ENCODE measurements around the gene CDON. TPM values are rescaled to one million over a fixed set of nuclear protein-coding genes. Genes with fewer than 3 reads are reported as not detected.

The CDON gene
- total RNA-seq, 1 experiment from 2014 or later, result 17.2 TPM

DNA sequence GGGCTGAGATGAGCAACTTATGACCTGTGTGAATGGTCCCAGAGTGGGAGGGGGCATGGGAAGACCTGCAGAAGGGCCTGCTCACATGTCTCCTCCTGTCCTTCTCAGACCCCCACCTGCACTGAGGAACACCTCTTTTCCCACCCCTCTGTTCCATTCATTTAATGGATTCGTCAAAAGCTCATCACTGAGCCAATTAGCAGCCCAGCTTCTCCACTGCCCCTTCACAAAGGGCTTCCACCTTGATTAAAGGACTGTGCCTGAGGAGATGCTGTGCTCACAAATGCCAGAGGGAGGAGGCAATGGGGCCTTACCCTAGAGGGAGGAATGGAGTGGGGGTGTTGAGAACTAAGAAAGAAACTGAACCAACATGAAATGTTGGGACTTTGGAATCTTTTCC, 14.0 kb upstream of the CDON start:
- Histone ChIP-seq H3K9ac (ENCODE audit: extremely low read depth, insufficient read length, low read length) (no peak overlapping the region), H3K27me3 (ENCODE audit: insufficient read depth, low read length) (no peaks in the 10 kb centered on the region), H2BK120ac (ENCODE audit: low read depth, low read length, poor library complexity, severe bottlenecking) (no peak overlapping the region), H2AFZ (ENCODE audit: low read length) (no peak overlapping the region), H3K18ac (ENCODE audit: insufficient read length, low read depth, low read length) (no peak overlapping the region), H4K5ac (ENCODE audit: insufficient read length, low read depth, low read length) (no peak overlapping the region), H4K91ac (ENCODE audit: insufficient read length, low read depth, low read length) (no peak overlapping the region), H3K23ac (ENCODE audit: insufficient read length, low read depth, low read length) (no peak overlapping the region), H3K4me1 (ENCODE audit: insufficient read depth, low read length) (peaks cover 13% of the 10 kb centered on the region), H3K14ac (ENCODE audit: insufficient read depth, low read length) (no peak overlapping the region), H2BK12ac (ENCODE audit: insufficient read length, low read depth, low read length) (no peak overlapping the region), H2BK5ac (ENCODE audit: insufficient read length, low read length) (no peak overlapping the region), H3K4ac (ENCODE audit: low read depth, low read length) (no peak overlapping the region), H2AK5ac (ENCODE audit: insufficient read length, low read length) (no peak overlapping the region), H4K20me1 (ENCODE audit: control insufficient read depth, insufficient read depth, insufficient read length) (no peaks in the 10 kb centered on the region), H2BK15ac (ENCODE audit: low read depth, low read length) (no peak overlapping the region), H3T11ph (ENCODE audit: low read length) (no peak overlapping the region), H3K27ac (ENCODE audit: insufficient read length, low read depth, low read length) (no peak overlapping the region), H3K56ac (ENCODE audit: insufficient read length, low read depth, low read length) (no peak overlapping the region), H3K9me3 (ENCODE audit: control insufficient read depth, low read depth, low read length) (no peaks in the 10 kb centered on the region), H4K8ac (replicated peaks; ENCODE audit: insufficient read length, low read depth, low read length) (no peak overlapping the region), H3K79me1 (ENCODE audit: insufficient read depth, low read depth, low read length, poor library complexity, severe bottlenecking) (no peaks in the 10 kb centered on the region), H3K4me2 (ENCODE audit: insufficient read depth, insufficient read length, low read length) (no peak overlapping the region), H3K79me2 (ENCODE audit: insufficient read depth, low read length) (no peaks in the 10 kb centered on the region), H3K23me2 (ENCODE audit: insufficient read length, low read depth, low read length, poor library complexity, severe bottlenecking) (no peaks in the 10 kb centered on the region), H2BK20ac (ENCODE audit: low read depth, low read length, poor library complexity, severe bottlenecking) (no peak overlapping the region)
- Mint-ChIP-seq H3K36me3 (ENCODE audit: insufficient read depth in 1 of 3, low read depth in 3 of 3) (no peaks in the 10 kb centered on the region), H3K4me3 (no peak overlapping the region), H3K27ac (no peak overlapping the region; a peak in 1 of 7 replicates), H3K4me1 (peaks cover 49 to 60% of the 10 kb centered on the region in 2 experiments), H3K9me3 (no peaks in the 10 kb centered on the region; a peak in 1 of 5 replicates), H3K27me3 (ENCODE audit: low read depth) (no peaks in the 10 kb centered on the region; the same call in 1 of the 2 replicates)
- TF ChIP-seq, protein P1, sequence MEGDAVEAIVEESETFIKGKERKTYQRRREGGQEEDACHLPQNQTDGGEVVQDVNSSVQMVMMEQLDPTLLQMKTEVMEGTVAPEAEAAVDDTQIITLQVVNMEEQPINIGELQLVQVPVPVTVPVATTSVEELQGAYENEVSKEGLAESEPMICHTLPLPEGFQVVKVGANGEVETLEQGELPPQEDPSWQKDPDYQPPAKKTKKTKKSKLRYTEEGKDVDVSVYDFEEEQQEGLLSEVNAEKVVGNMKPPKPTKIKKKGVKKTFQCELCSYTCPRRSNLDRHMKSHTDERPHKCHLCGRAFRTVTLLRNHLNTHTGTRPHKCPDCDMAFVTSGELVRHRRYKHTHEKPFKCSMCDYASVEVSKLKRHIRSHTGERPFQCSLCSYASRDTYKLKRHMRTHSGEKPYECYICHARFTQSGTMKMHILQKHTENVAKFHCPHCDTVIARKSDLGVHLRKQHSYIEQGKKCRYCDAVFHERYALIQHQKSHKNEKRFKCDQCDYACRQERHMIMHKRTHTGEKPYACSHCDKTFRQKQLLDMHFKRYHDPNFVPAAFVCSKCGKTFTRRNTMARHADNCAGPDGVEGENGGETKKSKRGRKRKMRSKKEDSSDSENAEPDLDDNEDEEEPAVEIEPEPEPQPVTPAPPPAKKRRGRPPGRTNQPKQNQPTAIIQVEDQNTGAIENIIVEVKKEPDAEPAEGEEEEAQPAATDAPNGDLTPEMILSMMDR (conservative IDR thresholded peaks at IDR 0.05), result no peak
- WGBS (ENCODE audit: extremely low coverage, insufficient read length, low lambda C conversion rate), result no CpG with 5 or more reads among the region's 1 CpG
- no peak for DNase-seq

All from H9 (cell line).